ENCODE data around the gene NFYC.

NFYC gene

GRCh38 chr1:40798366-40799281 lies 107.1 kb downstream of the NFYC start:
- no peak for DNase-seq

- no peak for DNase-seq
These were observed 107.9 kb downstream of the NFYC start for GRCh38 chr1:40799351-40799867.

DNA sequence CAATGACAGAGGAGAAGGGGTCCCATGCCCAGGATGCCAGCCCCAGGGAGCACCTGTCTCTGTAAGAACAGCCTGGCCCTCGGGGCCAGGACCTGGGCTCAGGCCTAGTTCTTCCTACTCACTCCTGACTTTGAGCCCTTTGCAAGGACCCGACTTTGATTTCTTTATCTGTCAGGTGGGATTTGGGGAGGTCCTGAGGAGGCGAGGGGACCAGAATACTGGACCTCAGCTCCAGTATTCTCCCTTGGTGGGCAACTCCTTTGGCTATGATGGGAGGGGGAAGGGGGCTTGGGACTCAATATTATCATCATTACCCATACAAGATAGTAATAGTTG lies 110.2 kb downstream of the NFYC start:
- DNase-seq: no peak

DNA sequence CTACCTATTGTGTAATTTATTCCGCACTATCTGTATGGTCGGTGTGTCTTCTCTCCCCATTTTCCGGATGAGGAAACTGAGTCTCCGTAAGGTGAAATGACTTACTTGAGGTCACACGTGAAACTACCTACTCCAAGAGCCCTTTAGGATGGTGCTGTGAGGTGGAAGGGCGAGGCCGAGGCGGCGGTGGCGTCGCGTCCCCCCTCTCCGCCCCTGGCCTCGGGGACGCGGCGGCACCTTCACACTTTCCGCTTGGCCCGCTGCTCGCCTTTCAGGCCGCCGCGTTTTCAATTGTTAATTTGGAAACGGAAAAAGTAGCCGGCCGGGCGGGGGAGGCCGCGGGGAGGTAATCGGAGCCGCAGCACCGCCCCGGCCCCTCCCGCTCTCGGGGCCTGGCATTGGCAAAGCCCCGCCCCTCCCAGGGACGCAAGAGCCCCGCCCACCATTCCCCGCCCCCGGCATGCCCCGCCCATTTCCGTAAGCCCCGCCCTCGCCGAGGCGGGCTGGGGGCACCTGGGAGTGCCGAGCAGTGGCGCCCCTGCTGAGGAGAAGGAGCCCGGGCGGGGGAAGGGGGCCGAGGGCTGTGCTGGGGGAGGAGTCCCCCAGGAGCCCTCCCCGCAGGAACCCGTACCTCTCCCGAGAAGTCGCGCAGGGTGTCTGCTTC lies 110.7 kb downstream of the NFYC start:
- peak; percentile 91 for DNase-seq

DNA sequence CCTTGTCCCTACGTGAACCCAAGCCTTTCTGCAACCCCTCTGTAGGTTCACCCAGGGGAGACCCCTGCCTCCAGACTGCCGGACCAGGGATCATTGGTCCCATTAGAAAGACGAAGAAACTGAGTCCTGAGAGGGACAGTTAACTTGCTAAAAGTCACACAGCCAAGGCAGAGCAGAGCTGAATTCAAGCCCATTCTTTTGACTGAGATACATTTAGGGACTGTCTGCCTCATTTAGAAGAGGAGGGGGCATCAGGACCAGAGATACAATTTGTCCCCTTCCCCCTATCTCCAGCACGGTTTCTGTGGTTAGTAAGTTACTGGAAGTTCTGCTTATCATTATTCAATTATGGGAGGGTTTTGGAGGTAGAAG lies 111.2 kb downstream of the NFYC start:
- no peak for DNase-seq

DNA sequence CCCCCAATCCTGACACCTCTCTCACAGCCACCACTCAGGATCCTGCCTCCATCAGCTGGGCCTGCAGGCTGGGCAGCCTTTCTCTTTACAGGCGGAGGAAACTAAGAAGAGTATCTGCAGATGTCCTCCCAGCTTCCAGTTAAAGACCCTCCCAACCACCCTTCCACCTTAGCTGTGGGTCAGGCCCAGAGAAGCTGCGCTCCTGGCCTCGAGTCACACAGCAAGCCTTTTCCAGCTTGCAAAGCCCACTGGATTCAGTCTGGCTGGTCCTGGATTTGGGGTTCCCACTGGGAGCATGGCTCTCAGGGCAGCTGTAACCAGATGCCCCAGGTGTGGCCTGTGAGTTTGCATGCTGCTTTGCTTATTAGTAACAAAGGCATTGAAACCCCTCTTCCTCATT lies 111.9 kb downstream of the NFYC start:
- DNase-seq: no peak

- no peak for DNase-seq
These were observed 112.4 kb downstream of the NFYC start for GRCh38 chr1:40803902-40804301.

DNA sequence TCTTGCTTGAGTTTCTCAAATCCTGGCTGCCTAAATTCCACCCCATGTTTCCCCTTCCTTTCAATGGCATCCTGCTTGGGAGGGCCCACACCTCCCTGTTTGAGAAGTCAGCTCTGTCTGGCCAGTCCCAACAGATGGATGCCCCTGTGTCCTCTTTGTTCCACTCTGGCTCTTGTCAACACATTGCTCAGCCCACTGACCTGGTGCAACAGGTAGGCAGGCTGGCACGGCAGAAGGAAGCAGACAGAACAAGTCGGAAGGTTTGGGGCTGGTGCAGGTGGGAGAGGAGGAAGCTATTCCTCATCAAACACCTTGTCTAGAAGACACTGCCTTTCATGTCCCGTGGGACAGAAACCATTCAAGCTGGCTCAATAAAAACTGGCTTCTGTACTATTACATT lies 114.7 kb downstream of the NFYC start:
- no peak for DNase-seq

DNA sequence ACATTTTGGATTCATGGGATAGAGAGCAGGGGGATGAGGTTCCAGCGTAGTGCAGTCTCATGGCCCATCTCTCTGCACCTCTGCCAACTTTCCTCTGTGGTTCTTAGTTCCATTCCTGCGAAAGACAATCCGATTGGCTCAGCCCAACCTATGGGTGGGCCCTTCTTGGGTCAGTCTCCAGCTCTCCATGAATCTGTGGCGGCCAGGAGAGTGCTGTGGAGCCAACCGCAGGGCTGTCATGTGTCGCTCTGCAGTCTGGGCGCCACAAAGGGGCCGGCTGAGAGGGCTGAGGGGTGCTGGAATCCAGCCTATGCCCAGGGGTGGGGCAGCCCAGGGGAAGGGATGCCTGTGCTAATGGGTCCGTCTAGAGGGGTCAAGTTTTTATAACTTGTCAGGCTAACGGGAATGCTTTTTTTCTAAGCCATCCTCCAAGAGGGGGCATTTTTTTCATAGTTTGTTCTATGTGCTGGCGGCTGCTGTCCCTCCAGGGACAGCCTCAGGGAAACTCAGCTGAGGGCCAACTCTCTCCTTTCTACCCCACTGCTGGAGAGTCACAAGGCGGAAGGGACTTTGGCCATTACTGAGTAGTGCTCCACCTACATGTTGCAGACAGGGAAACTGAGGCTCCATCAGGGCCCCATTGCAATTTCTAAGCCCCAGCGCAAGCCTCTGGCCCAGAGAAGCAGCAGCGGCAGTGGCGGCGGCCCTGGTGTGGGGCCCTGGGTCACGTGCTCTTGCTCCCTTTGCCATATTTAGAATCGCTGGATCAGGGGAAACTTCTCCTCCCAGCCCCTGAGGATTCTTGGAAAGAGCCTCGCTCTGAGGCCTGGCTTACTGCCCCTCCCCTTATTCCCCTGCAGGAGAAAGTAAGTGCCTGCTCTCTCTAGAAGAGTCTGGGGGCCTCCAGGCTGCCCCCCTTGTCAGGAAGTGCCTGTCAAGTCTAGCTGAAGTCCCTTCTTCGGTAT lies 115.5 kb downstream of the NFYC start:
- DNase-seq: no peak

DNA sequence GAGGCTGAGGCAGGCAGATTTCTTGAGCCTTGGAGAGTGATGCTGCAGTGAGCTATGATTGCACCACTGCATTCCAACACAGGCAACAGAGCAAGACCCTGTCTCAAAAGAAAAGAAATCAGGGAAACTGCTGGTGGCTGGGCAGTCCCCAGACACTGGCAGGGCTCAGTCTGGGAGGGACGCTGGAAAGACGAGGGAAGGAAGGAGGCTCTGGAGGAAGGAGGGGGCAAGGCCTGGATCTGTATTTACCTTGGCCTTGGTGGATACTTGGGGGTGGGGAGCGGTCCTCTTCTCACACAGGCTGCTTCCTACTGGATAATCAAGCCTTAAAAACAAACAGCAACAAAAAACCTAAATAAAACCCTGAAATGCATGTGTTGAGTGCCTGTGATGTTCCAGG lies 116.5 kb downstream of the NFYC start:
- DNase-seq: no peak

DNA sequence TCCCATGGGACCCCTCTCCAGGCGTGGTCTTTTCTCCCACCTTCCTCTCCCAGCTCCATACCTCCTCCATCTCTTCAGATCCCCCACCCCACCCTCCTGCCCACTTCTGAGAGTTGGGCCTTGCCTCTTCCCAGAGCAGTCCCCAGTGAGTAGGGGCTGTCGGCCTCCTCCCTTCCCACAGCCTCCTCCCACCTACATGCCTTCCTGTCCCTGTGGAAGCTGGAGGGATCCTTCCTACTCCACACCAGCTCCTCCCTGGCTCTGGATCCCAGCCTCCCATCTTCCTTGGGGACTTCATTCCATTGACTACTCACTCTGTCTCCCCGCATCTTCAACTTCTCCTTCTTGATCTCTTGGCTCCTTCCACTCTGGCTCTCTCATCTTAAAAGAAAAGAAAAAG lies 116.9 kb downstream of the NFYC start:
- no peak for DNase-seq

- no peak for DNase-seq
These were observed 117.4 kb downstream of the NFYC start for GRCh38 chr1:40808909-40809308.

DNA sequence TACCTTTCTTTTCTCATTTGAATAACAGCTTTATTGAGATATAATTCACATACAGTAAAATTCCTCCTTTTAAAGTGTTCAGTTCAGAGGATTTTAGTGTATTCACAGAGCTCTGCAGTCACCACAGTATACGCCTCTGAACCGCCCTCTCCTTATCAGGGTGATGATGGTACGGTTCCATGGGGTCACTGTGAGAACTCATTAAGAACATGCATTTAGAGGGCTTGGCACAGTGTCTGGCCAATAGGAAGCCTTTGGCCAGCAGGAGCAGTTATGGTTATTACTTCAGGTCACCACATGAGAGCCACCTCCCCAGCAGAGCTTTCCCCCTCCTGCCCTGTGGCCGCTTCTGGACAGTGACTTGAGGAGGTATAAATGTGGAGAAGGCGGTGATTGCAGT lies 119.4 kb downstream of the NFYC start:
- no peak for DNase-seq

- DNase-seq: no peak
These were observed 123.9 kb downstream of the NFYC start for GRCh38 chr1:40815420-40815819.

DNA sequence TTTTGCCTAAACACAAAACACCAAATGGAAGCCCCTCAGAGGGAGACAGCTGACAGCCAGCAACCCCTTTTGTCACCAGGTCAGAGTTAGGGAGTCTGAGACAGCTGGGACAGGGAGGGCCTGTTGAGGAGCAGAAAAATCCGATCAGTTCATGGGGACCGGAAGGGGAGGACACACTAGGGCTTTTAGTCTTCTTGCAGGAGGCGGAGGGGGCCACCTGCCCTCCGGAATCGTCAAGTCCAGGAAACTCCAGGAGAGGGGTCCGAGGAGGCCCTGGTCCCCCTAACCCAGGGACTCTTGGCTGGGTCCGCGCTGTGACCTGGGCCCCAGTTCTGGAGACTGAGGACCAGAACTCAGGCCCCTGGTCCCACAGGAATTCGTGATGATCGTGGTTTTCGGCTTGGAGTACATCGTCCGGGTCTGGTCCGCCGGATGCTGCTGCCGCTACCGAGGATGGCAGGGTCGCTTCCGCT lies 126.3 kb downstream of the NFYC start:
- DNase-seq: no peak

DNA sequence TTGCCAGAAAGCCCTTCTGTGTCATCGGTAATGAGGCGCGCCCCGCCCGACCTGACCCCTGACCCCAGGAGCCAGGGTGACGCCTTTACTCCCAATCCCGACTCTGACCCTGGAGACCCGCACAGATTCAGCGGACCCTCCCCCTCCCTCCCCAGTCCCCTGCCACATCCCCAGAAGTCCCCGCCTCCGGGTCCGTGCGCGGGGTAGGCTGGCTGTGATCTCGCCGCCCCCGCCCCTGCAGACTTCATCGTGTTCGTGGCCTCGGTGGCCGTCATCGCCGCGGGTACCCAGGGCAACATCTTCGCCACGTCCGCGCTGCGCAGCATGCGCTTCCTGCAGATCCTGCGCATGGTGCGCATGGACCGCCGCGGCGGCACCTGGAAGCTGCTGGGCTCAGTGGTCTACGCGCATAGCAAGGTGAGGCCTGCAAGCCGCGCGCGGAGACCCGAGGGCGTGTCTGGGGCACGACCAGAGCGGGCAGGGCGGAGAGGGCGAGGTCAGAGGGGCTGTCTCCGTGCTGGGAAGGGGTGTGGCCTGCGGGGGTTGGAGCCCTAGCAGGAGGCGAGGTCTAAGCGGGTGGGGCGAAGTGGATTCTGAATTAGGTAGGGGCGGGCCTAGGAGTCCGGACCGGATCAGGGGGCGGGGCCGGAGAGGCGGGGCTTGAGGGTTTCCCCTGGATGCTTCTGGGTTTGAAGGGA lies 126.9 kb downstream of the NFYC start:
- DNase-seq: peak; percentile 86

DNA sequence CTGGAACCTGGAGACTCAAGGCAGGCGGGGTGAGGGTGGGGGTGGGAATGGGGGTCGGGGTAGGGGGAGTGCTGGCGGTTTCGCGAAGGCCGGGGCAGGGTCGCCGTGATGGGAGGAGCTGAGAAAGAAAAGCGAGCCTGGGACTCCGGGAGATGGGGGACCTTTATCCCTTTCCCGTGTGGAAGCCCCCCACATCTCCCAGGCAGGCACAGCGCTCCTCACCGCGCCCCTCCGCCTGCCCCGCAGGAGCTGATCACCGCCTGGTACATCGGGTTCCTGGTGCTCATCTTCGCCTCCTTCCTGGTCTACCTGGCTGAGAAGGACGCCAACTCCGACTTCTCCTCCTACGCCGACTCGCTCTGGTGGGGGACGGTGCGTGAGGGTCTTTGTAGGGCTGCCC lies 127.6 kb downstream of the NFYC start:
- DNase-seq: no peak

DNA sequence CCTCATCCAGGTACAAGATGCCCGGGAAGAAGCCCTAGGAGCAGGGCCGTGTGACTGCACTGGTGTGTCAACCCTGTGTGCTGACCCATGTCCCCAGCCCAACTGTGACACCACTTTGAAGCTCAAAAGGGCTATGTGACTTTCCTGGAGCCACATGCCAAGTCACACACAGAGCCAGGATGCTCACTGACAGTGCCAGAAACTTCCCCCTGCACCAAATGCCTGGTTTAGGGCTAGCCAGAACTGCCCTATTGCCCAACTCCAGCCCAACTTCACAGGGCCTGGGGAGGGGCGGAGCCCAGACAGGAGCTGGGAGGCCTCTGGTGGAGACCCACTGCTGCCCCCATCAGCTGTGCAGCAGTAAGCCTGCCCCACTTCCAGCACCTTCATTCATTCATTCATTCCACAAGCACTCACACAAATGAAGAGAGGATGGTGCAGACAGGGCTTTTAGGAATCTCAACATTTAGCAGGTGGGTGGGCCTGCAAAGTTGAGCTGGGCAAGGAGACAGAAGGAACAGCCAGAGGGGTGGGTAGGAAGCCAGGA lies 128.8 kb downstream of the NFYC start:
- DNase-seq: no peak
